Osteocyte (in vitro differentiated cells): ENCODE results near the gene ANKRD29. TPM values are rescaled to one million over a fixed set of nuclear protein-coding genes. Genes with fewer than 3 reads are reported as not detected.
"Not testable (repeated sequence)": the region's sequence is repeated elsewhere in the genome, so short reads cannot be mapped to it uniquely, and the experiment has no call there.

Experiments used
- DNase-seq: peaks from one replicate; pipeline ENCODE4 v3.0.0; 2021; ENCODE audit warnings: mixed read lengths; ENCODE audit not compliant: unreplicated experiment; ENCODE audit errors: extremely low spot score
- H3K27ac Mint-ChIP-seq: one replicate; pipeline ENCODE4 v1.8.0; 2021; ENCODE audit warnings: mild to moderate bottlenecking, mixed read lengths; ENCODE audit not compliant: unreplicated experiment
- H3K27me3 Mint-ChIP-seq: one replicate; pipeline ENCODE4 v1.8.0; 2021; ENCODE audit warnings: mixed read lengths; ENCODE audit not compliant: unreplicated experiment
- H3K36me3 Mint-ChIP-seq: one replicate; pipeline ENCODE4 v1.8.0; 2021; ENCODE audit warnings: mixed read lengths; ENCODE audit not compliant: unreplicated experiment
- H3K4me1 Mint-ChIP-seq: one replicate; pipeline ENCODE4 v1.8.0; 2021; ENCODE audit warnings: mixed read lengths; ENCODE audit not compliant: unreplicated experiment
- H3K4me3 Mint-ChIP-seq: one replicate; pipeline ENCODE4 v1.8.0; 2021; ENCODE audit warnings: mild to moderate bottlenecking, moderate library complexity, mixed read lengths; ENCODE audit not compliant: unreplicated experiment
- H3K9me3 Mint-ChIP-seq: one replicate; pipeline ENCODE4 v1.8.0; 2021; ENCODE audit warnings: mixed read lengths; ENCODE audit not compliant: unreplicated experiment
- CTCF ChIP-seq: fragments of 200-600 bp; sonication (generic); IDR thresholded peaks from 2 replicates; pipeline ENCODE4 v1.5.0; 2021; ENCODE audit warnings: antibody characterized with exemption, mild to moderate bottlenecking, moderate library complexity
- total RNA-seq: library from RNA; stranded (reverse); gene quantifications from 2 replicates; pipeline ENCODE4 v1.2.1, GENCODE V29; 2021

The ANKRD29 gene
- total RNA-seq, 1 donor from 2014 or later = not detected

GRCh38 chr18:23643815-23644490 is 18.8 kb downstream of the ANKRD29 start:
- no peaks in the 10 kb centered on the region for H3K4me1 Mint-ChIP-seq
- no peak for TF ChIP-seq CTCF
- no peak for DNase-seq
- peaks cover 85% of the 10 kb centered on the region for H3K27me3 Mint-ChIP-seq
- H3K4me3 Mint-ChIP-seq = no peak overlapping the region
- H3K27ac Mint-ChIP-seq = no peak overlapping the region
- H3K9me3 Mint-ChIP-seq = no peaks in the 10 kb centered on the region
- H3K36me3 Mint-ChIP-seq = peaks cover 1% of the 10 kb centered on the region

DNA sequence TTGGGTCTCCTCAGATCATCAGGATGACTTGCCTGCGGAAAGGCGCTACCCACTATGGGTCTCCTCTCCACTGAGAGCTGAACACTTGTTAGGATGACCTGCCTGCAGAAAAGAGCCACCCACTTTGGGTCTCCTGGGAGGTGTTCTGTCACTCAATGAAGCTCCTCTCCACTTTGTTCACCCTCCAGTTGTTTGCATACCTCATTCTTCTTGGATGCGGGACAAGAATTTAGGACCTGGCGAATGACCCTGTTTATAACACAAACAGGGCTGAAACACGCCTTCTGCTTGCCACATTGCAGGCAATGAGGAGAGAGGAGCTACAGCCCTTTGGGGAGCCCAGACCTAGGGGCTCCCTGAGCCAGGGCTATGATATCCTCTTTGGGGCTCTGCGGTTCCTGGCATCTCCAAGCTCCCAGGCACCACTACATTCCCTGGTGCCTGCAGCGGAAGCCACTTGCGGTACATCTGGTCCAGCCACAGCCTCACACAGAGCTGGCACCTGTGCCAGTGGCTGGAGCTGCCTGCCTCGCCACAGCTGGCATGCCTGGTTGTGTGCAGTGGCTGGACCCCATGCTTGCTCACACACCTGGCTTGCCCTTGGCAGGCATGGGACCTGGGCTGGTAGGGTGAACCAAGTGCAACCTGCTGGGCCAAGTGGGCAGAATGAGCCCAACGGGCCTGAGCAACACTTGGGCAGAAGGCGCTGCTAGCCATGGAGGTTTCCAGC is 20.6 kb downstream of the ANKRD29 start:
- TF ChIP-seq CTCF = no peak
- no peak for DNase-seq
- H3K9me3 Mint-ChIP-seq = no peaks in the 10 kb centered on the region
- H3K4me1 Mint-ChIP-seq = no peaks in the 10 kb centered on the region
- H3K27ac Mint-ChIP-seq = no peak overlapping the region
- H3K27me3 Mint-ChIP-seq = peaks cover 78% of the 10 kb centered on the region
- no peak overlapping the region for H3K4me3 Mint-ChIP-seq
- no peaks in the 10 kb centered on the region for H3K36me3 Mint-ChIP-seq

DNA sequence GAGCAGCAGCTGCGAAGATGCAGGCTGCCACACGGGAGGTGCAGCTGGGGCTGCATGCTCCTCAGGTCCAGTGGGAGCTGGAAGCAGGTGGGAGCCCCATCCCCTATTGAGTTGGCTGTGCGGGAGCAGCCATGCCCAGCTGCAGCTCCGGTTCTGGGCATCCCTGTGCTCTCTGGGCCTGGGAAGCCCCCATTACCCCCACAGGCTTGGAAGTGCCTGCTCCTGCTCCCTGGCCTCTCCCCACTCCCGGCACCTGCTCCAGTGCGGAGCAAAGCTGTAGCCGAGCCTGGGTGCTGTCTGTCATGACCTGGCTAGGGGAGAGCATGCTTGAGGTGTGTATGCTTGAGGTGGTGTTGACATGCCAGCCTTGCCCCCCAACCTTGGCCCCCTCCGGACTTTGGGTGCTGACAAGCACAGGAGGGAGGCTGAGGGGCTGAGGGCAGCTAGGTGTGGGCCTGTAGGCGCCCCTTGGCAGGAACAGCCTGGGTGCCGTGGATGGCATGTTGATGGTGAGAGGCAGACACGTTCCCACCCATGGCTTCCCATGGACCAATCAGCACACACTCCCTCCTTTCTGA is 21.5 kb downstream of the ANKRD29 start:
- no peak for TF ChIP-seq CTCF
- no peak overlapping the region for H3K4me3 Mint-ChIP-seq
- no peaks in the 10 kb centered on the region for H3K4me1 Mint-ChIP-seq
- H3K27me3 Mint-ChIP-seq = peaks cover 70% of the 10 kb centered on the region
- no peaks in the 10 kb centered on the region for H3K9me3 Mint-ChIP-seq
- no peak overlapping the region for H3K27ac Mint-ChIP-seq
- DNase-seq = no peak
- no peaks in the 10 kb centered on the region for H3K36me3 Mint-ChIP-seq

DNA sequence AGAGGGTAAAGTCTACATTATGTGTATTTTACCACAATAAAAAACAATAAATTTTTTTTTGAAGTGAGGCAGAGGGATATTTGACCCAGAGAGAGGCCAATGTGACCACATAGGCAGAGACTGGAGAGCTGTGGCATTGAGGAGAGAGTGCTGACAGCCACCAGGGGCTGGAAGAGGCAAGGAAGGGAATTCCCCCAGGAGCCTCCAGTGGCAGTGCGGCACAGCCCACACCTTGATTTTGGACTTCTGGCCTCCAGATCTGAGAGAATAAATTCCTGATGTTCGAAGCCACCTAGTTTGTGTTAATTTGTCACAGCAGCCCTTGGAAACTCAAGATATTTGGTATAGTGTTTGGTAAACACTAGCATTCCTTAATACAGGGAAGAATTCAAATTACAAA is 22.7 kb downstream of the ANKRD29 start:
- Mint-ChIP-seq H3K27ac (no peak overlapping the region), H3K36me3 (no peaks in the 10 kb centered on the region)

GRCh38 chr18:23636433-23636832 is 26.3 kb downstream of the ANKRD29 start:
- DNase-seq = not testable (repeated sequence)

More for the DNA sequence above, 22.7 kb downstream of the ANKRD29 start:
- no peak for TF ChIP-seq CTCF
- no peak for DNase-seq
- H3K4me3 Mint-ChIP-seq = no peak overlapping the region
- no peaks in the 10 kb centered on the region for H3K4me1 Mint-ChIP-seq
- no peaks in the 10 kb centered on the region for H3K9me3 Mint-ChIP-seq
- peaks cover 63% of the 10 kb centered on the region for H3K27me3 Mint-ChIP-seq

More at GRCh38 chr18:23636433-23636832, 26.3 kb downstream of the ANKRD29 start:
- H3K27ac Mint-ChIP-seq, H3K4me1 Mint-ChIP-seq, H3K36me3 Mint-ChIP-seq, H3K4me3 Mint-ChIP-seq, H3K9me3 Mint-ChIP-seq: not testable (repeated sequence)
- H3K27me3 Mint-ChIP-seq = peaks cover 45% of the 10 kb centered on the region
